DMS114 treated with DMSO at 0.1 percent for 48 hours (cell line): ENCODE measurements around the gene CPT1A.

Experiments
- DNase-seq: peaks from one replicate; lab custom pipeline; 2025; ENCODE audit not compliant: unreplicated experiment; lab: John Stamatoyannopoulos, UW

Gene CPT1A

DNA sequence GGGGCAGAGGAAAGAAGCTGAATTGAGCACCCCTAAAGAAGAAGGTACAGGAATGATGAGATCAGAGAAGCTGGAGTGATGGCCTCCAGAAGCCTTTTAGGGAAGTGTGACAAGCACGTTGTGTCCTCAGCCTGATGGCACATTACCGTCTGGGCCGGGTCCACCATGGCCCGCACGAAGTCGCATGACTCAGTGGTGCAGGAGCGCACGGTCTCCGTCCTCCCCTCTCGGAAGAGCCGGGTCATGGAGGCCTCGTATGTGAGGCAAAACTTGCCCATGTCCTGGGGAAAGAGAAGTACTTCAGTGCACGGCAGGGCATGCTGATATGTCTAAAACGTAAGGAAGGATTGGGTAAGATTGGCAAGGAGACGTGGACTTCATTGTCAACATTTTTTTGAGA, 79.2 kb downstream of the CPT1A start:
- DNase-seq, result no peak

DNA sequence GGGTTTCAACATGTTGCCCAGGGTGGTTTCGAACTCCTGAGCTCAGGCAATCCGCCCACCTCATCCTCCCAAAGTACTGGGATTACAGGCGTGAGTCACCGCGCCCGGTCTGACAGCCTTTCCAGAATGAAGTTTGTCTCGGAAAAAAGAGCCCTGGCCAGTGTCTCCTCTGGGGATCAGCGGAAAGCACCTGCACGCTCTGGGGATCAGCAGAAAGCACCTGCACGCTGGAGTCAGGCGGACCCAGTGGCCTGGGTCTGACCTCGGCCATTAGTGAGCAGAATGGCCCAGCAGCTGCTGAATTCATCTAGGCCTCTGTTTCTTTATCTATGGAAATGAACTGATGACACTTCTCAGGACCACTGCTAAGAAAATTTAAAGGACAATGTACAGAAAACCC, 79.9 kb downstream of the CPT1A start:
- DNase-seq, result no peak

GRCh38 chr11:68759991-68760390, 81.7 kb downstream of the CPT1A start:
- no peak for DNase-seq

DNA sequence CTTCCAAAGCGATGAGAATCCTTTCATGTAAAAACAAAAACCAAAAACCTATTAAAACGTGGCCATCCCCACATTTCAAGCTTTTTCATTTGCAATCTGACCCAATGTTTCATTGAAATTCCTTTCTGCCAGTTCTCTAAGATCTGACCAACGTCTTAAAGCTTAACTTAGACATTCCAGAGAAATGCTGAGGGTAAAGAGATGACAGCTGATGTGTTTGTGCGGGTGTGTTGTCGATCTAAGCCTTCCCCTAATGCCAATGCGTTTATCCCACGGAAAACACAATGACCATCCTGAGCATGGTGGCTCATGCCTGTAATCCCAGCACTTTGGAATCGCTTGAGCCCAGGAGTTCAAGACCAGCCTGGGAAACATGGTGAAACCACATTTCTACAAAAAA, 84.0 kb downstream of the CPT1A start:
- no peak for DNase-seq

DNA sequence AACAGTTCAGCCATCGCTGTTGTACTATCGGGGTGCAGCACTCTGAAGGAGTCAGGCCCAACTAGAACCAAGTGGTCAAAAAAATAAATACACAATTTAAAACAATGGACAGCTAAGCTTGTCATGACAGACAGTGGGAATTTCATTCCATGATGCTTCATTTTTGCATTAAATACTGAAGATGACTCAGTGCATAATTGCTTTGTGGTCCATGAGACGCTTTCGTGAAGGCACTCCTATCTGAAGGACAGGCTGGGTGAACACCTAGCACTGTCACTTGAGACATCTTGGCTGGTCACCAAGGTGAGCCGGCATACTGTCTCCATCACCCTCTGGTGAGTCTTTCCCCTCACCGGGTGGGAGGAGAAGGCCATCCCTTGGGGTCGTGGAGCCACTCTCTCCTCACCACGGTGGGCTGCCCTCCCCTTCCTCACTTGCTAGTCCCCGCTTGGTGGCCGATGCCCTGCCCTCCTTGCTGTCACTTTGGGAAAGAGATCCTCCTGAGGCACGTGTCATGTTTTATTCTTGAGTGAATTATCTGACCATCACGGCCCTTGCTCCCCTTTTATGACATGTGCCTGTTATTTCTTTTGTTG, 85.4 kb downstream of the CPT1A start:
- no peak for DNase-seq

- DNase-seq, result no peak
Observed at GRCh38 chr11:68753300-68753699, 88.4 kb downstream of the CPT1A start.

- peak; percentile 100 for DNase-seq
Observed at GRCh38 chr11:68751331-68751856, 90.3 kb downstream of the CPT1A start, which contains the start of gene TESMIN. TSS of gene TESMIN (minus strand) at chr11:68751520. CDS start at chr11:68750660, 860 bp downstream.

DNA sequence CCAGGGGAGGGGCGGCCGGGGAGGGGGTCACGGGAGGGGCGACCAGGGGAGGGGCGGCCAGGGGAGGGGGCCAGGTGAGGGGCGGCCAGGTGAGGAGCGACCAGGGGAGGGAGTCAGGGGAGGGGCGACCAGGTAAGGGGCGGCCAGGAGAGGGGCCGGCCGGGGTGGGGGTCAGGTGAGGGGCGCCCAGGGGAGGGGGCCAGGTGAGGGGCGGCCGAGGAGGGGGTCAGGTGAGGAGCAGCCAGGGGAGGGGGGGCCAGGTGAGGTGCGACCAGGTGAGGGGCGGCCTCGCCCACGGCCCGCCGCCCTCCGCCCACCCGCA, 90.8 kb downstream of the CPT1A start:
- no peak for DNase-seq

DNA sequence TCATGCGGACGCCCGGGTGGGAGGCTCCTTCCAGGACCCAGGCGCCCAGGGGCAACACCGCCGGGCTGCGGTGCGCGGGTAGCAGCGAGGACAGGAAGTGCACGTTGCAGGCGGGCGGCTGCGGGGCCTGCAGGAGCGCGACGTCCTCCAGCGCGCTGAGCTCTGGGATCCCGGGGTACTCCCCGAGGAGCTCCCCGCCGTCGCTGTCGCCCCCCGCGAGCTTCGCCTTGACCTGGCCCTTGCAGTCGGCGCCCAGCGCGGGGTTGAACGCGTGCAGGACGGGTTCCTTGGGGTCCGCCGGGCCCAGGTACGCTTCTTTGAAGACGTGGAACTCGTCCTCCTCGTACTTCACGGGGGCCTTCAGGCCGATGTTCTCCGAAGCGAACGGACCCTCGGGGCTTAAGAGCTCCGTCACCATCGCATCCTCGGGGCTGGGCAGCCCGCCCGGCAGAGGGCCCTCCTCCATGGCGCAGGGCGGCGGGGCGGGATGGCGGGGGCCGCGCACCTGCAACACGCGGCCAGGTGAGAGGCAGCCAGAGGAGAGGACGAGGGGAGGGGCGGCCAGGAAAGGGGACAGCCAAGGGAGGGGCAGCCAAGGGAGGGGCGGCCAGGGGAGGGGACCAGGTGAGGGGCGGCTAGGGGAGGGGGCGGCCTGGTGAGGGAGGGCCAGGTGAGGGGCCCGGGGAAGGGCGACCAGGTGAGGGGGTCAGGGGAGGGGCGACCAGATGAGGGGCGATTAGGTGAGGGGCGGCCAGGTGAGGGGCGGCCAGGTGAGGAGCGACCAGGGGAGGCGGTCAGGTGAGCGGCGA, 91.3 kb downstream of the CPT1A start:
- DNase-seq, result no peak

DNA sequence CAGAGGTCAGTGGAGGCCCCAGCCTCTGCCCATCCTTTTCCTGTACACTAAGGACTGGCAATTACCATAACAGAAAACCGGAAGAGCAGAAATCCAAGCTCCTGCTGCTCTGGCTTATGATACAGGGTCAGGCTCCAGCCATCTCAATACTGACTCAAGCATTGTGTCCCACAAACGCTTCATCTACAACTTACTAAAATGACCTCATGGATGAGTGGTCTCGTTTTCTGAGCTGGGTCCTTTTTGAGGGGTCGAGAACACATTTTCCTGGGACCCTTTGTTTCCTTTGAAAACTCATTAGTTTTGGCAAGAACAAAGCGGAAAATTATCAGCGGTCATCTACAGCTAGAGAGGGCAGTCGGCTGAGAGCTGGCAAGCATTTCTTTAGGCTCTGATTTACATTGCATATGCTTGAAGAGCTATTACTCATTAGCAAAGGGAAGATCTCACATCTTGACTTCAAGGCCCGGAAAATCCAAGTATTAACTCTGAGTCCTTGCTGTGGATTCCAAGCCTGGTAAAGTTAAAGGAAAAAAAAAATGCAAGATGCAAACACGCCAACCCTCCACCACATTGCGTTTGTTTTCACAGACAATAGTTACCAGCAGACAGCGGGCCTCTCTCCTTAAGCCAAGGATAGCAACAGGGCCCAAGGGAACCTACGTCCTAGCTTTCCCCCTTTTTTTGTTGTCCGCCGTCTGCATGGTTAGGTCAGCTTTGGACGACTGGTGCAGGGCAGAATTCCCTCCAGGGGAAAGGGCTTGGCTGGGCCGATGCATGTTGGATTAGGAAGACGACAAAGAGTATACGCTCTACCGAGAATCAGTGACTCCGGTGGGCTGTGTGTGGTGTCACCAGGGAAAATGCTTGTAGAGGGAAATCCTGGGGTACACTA, 92.2 kb downstream of the CPT1A start:
- peak; percentile 82 for DNase-seq

DNA sequence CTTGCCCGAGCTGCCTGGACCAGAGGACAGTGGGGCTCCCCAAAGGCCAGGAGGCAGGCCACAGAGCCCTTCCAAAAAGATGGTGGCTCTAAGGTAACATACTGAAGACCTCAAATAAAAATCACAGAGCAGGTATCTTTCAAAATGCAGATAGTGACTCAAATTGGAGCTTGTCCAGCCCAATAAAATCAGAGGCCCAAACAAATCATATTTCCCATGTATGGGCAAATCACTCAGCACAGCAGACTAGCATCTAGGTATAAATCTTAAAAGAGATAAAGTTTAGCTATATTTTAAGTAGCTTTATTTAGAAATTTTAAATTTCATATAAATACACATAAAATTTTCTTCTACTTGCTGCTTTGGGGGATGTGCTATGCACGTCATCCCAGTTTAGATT, 93.7 kb downstream of the CPT1A start:
- no peak for DNase-seq

- DNase-seq, result no peak
Observed at GRCh38 chr11:68743539-68743938, 98.2 kb downstream of the CPT1A start.

DNA sequence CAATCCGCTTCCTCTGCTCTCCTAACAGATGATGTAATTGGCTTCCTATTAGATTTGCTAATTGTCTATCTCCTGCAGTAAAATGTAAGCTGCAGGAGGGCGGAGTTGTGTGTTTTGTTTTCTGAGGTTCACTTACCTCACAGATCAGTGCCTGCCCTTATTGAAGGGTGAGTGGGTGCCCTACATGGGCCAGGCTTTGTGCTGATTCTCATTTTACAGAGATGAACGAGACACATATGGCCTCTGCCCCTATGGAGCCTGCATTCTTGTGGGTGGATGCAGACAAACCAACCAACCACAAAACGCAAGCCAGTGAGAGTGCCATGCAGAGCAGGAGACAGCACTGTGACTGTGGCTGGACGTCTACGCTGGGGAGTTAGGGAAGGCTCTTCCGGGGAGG, 100.3 kb downstream of the CPT1A start:
- DNase-seq, result no peak

DNA sequence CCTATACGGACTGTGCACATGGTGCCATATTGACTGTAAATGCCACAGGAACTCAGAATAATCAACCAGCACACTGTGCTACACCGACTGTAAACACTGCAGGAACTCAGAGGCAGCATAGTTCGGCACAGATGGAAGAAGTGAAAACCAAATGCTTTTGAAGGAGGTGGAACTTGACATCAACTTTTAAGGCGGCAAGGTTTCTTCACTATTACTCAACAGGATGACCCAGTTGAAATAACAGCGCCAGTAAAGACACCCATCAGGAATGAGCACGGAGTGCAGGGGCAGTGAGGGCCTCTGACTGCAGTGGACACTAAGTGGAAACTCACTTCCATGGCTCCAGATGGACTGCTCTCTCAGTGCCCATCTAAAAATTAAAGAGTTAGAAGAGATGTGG, 106.1 kb downstream of the CPT1A start:
- no peak for DNase-seq

- no peak for DNase-seq
Observed at GRCh38 chr11:68735125-68735524, 106.6 kb downstream of the CPT1A start.

DNA sequence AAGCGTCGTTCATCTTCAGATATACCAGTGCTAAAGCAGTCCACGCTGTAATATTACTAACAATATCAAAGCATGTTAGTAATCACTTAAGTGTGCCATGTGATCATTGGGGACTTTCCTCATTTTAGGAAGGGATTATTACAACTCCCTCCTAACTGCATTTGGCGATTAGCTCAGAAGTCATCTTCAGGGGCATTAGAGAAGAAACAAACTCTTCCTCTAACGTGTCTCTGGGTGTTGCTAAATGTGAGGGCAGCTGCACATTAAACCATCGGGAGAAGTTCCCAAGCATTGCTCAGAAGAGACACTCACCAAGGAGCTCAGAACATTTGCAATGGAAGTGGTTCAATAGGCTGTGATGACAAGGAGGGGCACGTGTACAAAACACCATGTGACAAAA, 107.6 kb downstream of the CPT1A start:
- no peak for DNase-seq

DNA sequence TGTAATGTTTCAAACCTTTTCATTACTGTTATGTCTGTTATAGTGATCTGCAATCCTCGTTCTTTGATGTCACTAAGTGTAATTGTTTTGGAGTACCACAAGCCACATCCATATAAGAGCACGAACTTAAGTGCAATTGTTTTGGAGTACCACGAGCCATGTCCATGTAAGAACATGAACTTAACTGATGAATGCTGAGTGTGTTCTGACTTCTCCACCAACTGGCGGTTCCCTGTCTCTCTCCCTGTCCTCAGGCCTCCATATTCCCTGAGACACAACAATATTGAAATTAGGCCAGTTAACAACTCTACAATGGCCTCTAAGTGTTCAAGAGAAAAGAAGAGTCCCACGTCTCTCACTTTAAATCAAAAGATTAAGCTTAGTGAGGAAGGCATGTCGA, 113.9 kb downstream of the CPT1A start:
- DNase-seq, result peak; percentile 93

- no peak for DNase-seq
Observed at GRCh38 chr11:68724293-68724692, 117.4 kb downstream of the CPT1A start.

- no peak for DNase-seq
Observed at GRCh38 chr11:68722143-68722542, 119.6 kb downstream of the CPT1A start.

DNA sequence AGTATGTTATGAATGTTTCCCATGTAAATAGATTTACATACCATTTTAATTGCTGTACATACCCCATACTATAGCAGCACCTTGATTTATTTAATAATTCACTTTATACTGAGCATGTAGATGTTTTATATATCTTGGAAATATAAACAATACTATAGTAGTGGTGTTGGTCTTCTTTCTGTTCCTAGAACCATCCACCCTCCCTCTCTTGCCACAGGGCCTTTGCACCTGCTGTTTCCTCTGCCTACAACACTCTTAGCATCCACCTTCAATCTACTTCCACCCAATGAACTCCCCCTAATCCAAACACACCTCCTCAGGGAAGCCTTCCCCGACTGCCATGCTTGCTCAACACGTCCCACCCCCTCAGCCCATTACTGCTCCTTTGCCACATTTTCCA, 120.6 kb downstream of the CPT1A start:
- DNase-seq, result no peak

DNA sequence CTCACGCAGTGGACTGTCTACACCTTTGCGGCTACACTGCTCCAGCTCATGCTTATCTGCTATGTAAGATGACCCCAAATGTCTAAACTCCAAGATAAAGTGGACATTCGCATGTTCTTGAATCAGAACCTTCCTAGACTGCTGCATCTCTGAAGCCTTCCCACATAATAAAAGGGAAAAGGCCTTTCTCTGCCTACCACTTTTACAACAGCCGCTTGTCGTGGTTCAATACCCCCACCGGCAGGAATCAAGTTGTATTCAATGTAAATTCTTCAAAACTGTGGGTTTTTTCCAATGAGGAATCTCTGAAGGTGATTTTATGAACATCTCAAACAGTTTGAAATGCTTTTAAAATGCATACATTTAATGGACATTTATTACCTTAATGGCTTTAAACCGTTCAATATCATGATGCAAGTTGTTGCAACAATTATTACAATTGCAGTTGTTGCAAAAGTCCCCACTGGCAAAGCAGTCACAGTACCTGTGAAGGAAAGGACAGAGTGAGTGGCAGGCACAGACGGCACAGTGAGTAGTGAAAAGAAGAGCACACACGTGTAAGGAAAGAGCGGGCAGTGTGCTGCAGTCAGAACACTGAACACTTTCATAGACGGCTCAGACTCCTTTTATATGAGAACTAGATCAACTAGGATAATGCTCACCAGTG, 126.1 kb downstream of the CPT1A start:
- DNase-seq, result no peak
